Measurements from ENCODE around the gene CYB5A. TPM values are rescaled to one million over a fixed set of nuclear protein-coding genes. Genes with fewer than 3 reads are reported as not detected.

CYB5A gene
- total RNA-seq, 1 donor from 2014 or later, result 399 TPM

DNA sequence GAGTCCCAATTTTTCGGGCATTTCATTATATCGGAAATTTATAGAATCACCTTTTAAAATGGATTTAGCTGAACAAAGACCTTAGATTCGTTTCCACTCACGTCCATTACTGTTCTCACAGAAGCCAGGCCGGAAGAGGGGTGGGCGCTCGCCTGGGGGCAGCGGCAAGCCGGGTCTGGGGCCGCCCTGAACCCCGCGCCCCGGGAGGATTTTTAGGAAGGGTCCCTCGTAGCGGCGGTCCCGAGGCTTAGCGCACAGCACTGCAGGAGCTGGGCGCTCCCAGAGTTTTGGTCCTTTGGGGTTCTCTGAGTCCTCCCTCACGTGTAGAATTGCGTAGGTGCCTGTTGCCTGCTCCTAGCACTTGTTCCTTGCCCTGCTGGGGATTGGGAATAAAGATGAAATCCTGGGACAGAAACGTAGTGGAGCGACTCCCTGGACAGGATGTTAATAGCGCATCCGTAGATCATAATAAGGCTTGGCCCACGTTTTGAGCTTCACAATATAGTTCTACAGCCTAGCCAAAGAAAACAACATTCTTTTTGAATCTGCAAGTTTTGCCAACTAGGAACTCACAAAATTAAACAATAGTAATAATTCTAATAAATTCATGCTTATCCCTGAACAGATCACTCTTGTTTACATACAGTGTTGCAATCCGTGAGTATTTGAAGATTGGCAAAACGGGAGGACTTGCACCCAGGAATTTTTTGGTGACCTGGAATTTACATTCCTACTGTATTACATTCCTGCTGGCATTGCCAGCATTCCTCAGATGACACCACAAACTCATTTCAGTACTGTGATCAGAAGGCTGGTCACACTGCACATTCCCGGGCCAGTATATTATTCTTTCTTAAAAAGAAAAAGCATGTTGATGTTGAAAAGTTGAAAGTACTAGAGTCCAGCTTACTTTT, 24.8 kb upstream of the CYB5A start:
- Histone ChIP-seq H3K4me3 (no peak overlapping the region), H3K9me3 (no peaks in the 10 kb centered on the region), H3K27ac (no peak overlapping the region), H3K36me3 (no peaks in the 10 kb centered on the region), H3K27me3 (no peaks in the 10 kb centered on the region), H3K4me1 (no peaks in the 10 kb centered on the region)
- ATAC-seq (peak; percentile 81), DNase-seq (no peak)
- TF ChIP-seq, protein P1, sequence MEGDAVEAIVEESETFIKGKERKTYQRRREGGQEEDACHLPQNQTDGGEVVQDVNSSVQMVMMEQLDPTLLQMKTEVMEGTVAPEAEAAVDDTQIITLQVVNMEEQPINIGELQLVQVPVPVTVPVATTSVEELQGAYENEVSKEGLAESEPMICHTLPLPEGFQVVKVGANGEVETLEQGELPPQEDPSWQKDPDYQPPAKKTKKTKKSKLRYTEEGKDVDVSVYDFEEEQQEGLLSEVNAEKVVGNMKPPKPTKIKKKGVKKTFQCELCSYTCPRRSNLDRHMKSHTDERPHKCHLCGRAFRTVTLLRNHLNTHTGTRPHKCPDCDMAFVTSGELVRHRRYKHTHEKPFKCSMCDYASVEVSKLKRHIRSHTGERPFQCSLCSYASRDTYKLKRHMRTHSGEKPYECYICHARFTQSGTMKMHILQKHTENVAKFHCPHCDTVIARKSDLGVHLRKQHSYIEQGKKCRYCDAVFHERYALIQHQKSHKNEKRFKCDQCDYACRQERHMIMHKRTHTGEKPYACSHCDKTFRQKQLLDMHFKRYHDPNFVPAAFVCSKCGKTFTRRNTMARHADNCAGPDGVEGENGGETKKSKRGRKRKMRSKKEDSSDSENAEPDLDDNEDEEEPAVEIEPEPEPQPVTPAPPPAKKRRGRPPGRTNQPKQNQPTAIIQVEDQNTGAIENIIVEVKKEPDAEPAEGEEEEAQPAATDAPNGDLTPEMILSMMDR (IDR thresholded peaks at IDR 0.05), result no peak
- intact Hi-C loops (cut with DNase I), result no loop called here

DNA sequence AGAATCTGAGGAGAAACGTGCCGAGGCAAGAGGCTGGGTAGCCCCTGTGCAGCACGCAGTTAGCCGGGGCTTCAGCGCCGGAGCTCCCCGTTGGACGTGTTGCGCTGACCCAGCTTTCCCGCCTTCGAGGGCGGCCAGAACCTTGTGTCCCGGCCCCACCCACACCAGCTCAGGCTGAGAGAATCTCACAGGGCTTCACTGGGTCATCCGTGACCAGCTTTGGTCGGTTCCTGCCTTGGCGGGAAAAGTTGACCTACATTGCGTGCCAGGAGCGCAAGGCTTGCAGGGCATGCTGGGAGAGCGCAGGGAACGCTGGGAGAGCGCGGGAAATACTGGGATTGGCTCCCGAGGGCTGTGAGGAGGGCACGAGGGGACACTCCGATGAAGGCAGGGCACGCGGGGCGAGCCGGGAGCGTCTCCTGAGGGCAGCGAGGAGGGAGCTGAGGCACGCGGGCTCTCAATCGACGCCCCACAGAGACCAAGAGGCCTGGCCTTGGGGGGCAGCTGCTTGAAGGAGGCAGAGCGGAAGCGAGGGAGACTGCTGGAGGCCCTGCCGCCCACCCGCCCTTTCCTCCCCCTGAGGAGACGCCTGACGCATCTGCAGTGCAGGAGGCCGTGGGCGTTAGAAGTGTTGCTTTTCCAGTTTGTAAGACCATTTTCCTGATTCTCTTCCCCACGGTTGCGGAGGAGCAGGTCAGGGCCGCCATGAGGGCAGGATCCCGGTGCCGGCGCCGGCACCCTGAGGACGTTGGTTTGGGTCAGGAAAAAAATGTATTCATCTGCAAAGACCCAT, 23.9 kb upstream of the CYB5A start, which contains the start of gene C18orf63:
Gene C18orf63 (plus strand): TSS at position 376 of the 793 bp plus-strand sequence. CDS start 2,027 bp downstream, outside the sequence.
- no peak within 1 kb of the TSS for H3K4me3 ChIP-seq
- no peak for DNase-seq
- H3K36me3 ChIP-seq, result no peaks in the 10 kb centered on the region
- TF ChIP-seq, protein P1 (IDR thresholded peaks at IDR 0.05), result no peak
- no peak within 1 kb of the TSS for H3K27ac ChIP-seq
- no peaks in the 10 kb centered on the region for H3K27me3 ChIP-seq
- intact Hi-C loops (cut with DNase I), result no loop called here
- H3K4me1 ChIP-seq, result no peaks in the 10 kb centered on the region
- no peak for ATAC-seq
- no peaks in the 10 kb centered on the region for H3K9me3 ChIP-seq

- H3K4me1 ChIP-seq, result no peaks in the 10 kb centered on the region
- TF ChIP-seq, protein P1 (IDR thresholded peaks at IDR 0.05), result no peak
- no peak overlapping the region for H3K27ac ChIP-seq
- H3K9me3 ChIP-seq, result no peaks in the 10 kb centered on the region
- intact Hi-C loops (cut with DNase I), result no loop called here
- ATAC-seq (no peak), DNase-seq (no peak)
- H3K4me3 ChIP-seq, result no peak overlapping the region
- no peaks in the 10 kb centered on the region for H3K36me3 ChIP-seq
- no peaks in the 10 kb centered on the region for H3K27me3 ChIP-seq
Measured at GRCh38 chr18:74314759-74315463, 23.1 kb upstream of the CYB5A start.

- Histone ChIP-seq H3K9me3 (no peaks in the 10 kb centered on the region), H3K36me3 (no peaks in the 10 kb centered on the region), H3K4me3 (no peak overlapping the region), H3K27ac (no peak overlapping the region), H3K27me3 (no peaks in the 10 kb centered on the region), H3K4me1 (no peaks in the 10 kb centered on the region)
- DNase-seq, result no peak
- ATAC-seq, result no peak
- TF ChIP-seq, protein P1 (IDR thresholded peaks at IDR 0.05), result no peak
- intact Hi-C loops (cut with DNase I), result no loop called here
Measured at GRCh38 chr18:74311000-74311399, 19.2 kb upstream of the CYB5A start.

GRCh38 chr18:74310411-74310810, 18.6 kb upstream of the CYB5A start:
- Histone ChIP-seq H3K4me1 (no peaks in the 10 kb centered on the region), H3K36me3 (no peaks in the 10 kb centered on the region), H3K4me3 (no peak overlapping the region), H3K27me3 (no peaks in the 10 kb centered on the region), H3K9me3 (no peaks in the 10 kb centered on the region), H3K27ac (no peak overlapping the region)
- DNase-seq, result no peak
- TF ChIP-seq, protein P1 (IDR thresholded peaks at IDR 0.05), result peak; percentile 44
- peak; percentile 98 for ATAC-seq
- intact Hi-C loops (cut with DNase I), result no loop called here

All from upper lobe of right lung (tissue), 1 donor.